Eye (tissue), 1 donor: ENCODE measurements around the gene SPIN2A.
"Not testable (repeated sequence)": the region's sequence is repeated elsewhere in the genome, so short reads cannot be mapped to it uniquely, and the experiment has no call there.

ENCODE experiments used
- DNase-seq: peaks from one replicate; pipeline ENCODE4 v3.0.0-alpha.2; 2015

SPIN2A gene

DNA sequence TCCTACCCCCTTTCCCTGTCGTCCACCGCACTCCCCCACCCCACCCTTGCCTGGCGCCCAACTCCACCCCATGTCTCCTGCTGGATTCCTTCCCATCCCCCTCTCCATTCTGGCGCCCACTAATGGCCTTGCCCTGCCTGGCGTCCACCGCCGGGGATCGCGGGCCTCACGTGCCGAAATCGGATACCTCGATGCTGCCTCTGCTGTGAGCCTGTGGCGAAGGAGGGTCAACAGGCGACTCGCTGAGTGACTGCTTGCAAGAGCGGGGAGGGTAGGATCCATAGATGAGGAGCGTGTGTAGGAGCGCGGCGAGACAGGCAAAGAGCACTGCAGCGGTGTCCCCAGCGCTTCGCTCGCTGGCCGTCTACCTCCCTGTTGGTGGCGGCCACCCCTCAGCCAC lies at the start of gene SPIN2A:
Gene SPIN2A, minus strand, starts transcription at position 325 of the 400 bp plus-strand sequence. CDS start 800 bp downstream, outside the sequence.
- DNase-seq = peak; percentile 61

DNA sequence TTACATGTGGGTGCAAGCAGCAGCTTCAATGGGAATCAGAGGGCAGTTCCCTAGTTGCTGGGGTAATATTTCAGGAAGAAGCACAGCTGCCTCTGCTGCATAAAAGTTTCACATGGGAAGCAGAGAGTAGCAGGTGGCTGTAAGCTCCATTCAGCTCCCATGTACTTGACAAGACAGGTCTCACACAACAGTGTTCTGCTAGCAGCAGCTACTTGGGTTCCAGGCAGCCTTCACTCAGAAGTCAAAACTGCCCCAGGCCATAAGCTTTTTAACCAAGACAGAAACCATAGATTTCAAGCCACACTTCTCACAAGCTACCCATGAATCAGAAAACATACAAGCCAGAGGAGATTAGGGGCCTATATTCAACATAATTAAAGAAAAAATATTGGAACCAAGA lies 41.4 kb upstream of the SPIN2A start:
- DNase-seq = no peak

DNA sequence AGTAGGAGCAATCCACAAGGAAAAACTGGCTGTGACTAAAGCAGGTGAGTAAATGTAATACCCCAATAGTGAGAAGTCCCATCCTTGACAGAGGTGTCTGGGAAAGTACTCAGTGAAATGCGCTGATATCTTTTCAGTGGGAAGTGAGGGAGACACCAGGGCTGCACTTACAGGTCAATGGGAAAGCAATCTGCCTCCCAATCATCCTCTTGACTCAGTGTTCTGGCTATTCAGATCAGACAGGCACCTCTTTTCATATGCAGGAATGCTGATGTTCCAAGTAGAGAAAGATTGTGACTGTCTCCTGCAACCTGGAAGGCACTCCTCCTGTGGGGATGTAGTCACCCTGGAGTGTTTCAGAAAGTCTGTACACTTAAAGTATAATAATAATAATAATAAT lies 39.9 kb upstream of the SPIN2A start:
- no peak for DNase-seq

DNA sequence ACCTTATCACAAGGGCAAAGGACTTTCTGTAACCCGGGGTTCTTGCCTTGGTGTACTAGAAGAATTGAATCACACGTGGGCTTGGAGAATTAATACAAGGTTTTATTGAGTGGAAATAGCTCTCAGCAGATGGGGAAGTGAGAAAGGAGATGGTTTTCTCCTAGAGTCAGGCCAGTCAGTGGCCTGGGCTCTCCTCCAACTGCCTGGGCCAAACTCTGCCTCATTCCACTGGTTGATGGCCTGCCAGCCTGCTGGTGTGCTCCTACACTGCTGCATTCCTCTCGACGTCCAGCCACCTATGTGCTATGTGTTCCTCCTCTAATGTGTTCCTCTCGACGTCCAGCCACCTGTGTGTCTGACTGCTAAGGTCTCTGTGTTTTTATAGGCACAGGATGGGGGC lies 35.3 kb upstream of the SPIN2A start:
- DNase-seq = no peak

DNA sequence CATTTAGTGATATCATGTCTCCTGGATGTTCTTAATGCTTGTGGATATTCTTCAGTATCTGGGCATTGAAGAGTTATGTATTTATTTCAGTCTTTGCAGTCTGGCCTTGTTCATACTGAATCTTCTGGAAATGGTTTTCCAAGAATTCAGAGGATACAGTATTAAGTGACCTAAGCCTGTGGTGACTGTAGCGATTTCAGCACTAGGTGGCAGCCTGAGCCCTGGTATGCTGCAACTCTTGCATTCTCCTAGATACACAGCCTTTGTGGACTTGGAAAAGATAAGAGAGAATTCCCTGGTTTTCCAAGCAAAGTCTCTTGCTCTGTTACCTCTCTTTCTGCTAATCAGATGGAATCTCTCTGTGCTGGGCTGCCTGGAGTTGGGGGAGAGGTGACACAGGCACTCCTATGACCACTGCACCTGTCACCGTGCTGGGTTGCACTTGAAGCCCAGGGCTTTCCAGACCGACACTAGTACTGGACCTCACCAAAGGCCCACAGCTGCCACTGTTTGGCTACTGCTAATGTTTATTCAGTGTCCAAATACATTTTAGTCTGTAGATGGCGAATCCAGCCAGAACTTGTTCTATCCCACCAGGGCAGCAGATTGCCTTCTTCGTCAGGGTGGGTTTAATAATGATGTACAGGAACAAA lies 19.3 kb upstream of the SPIN2A start:
- peak; percentile 23 for DNase-seq

DNA sequence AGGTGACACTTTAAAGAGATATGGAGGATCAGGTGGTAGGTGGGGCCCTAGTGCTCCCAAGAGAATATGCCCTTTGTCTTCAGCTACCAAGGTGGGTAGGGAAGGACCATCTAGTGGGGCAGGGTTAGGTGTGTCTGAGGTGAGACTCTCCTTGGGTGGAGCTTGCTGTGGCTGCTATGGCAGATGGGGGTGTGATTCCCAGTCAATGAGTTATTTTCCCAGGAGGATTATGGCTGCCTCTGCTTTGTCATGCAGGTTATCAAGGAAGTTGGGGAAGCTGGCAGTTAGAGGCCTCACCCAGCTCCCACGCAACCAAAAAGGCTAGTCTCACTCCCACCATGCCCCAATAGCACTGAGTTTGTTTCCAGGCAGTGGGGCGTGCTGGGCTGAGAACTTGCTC lies 18.0 kb upstream of the SPIN2A start:
- no peak for DNase-seq

DNA sequence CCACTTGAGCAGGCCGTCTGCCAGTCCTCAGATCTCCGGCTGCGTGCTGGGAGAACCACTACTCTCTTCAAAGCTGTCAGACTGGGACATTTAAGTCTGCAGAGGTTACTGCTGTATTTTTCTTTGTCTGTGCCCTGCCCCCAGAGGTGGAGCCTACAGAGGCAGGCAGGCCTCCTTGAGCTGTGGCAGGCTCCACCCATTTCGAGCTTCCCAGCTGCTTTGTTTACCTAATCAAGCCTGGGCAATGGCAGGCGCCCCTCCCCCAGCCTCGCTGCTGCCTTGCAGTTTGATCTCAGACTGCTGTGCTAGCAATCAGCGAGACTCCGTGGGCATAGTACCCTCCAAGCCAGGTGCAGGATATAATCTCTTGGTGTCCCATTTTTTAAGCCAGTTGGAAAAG lies 15.0 kb upstream of the SPIN2A start:
- not testable (repeated sequence) for DNase-seq

DNA sequence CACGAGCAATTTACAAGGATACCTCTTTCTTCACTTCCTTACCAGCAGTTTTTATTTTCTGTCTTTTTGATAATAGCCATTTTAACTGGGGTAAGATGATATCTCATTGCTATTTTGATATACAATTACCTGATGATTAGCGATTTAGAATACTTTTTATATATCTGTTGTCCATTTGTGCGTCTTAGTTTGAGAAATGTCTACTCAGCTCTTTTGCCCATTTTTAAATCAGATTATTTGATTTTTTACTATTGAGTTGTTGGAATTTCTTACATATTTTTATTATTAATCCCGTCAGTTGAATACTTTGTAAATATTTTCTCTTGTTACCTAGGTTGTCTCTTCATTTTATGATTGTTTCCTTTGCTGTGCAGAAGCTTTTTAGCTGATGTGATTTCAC lies 1.5 kb upstream of the SPIN2A start:
- DNase-seq = no peak

DNA sequence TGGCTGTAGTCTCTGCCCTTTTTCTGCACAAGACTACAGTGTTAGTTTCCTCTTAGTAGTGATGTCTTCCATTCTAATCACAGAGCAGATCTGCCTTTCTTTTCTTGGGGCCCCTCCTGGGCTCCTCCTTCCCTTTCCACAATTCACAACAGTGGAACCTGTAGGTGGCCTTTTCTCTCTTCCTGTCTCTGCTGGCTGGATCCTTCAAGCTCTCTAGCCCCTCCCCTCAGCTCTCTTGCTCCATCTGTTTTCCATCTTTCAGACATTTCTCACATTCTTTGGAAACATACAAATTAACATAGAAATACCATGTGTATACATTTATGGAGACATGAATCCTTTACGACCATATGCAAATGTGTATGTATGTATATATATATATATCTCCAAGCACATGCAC lies 304 bp upstream of the SPIN2A start:
- peak; percentile 62 for DNase-seq

DNA sequence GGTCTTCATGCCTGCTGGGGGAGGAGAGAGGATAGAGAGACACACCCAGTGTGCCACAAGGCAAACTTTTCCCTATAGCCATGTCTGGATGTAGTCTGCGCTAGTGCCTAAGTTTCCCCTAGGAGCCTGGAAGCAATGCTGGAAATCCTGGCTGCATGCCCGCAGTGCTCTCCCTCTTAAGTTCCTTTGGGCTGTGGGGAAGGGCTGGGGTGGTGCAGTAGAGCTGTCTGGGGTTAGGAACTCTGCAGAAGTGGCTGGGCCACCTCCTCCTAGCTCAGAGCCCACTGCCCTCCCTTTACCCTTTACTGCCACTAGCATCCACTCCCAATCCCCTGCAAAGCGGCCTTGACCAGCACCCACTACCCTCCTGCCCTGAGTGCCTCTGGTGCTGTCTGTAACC lies 608 bp downstream of the SPIN2A start:
- not testable (repeated sequence) for DNase-seq

DNA sequence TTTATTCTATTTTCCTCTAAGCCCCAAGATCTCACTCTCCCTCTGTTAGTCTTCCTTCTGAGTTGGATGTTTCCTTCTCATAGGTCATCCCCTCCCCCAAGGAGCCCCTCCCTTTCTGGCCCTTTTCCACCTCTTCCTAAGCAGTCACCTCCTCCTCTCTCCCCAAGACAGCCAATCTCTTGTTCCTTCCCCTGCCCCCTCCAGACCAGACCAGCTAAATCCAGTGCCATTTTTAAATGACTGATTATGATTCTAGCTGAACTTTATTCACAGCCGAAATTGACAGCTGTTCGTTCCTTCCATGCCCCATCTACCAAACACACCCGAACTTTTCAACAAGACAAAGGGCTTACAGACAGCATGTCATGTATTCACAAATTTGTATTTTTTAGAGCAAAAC lies 1.9 kb downstream of the SPIN2A start:
- no peak for DNase-seq

DNA sequence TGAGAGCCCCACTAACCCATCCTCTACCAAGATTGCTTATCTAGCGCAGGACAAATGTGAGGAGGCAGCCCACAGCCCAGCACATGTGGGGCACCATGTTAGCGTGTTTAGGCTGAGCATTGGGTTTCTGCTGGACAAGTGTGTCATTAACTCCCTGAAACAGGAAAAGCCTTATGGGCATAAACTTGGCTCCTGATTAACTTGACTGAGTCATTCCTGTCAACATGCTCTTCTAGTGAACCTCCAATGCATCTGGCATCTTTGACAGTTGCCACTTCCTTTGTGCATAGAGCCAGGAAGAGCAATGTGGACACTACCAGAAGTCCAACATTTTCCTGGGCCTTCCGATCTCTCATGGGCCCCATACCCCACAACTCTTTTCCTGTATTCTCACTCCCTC lies 2.5 kb downstream of the SPIN2A start:
- no peak for DNase-seq

DNA sequence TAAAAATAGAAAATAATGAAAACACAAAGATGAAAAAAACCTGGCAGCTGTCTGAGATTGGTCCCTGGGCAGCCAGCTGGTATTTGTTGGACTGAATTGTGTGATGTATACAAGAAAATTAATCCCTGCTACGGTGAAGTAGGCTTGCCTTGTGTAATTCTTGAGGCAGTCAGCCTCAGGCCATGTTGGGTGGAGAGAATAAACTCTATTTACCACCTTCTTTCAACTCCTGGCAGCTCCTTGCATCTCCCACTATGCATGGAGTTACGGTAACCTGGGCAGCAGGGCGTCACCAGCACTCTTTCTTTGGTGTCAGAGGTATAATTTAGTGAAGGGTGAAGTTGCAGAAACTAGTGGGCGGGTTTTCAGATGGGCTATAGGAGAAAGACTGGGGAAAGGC lies 3.5 kb downstream of the SPIN2A start:
- DNase-seq = no peak

DNA sequence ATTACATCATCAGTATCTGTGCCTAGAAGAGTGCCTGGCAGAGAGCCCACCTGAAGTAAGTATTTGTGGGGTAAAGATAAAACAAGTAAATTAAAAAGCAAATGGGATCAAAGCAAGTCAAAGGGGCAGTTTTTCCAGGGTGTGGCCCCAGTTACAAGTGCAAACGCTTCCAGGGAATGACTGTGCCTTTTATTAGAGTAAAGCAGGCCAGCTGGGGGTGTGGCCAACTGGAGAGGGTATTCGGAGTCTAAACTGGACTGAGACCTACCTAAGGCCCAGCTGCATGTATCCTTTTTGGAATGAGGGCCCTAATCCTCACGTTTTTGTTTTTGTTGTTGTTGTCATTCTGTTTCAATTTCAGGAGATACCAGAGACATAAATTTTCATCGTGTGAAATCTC lies 3.9 kb downstream of the SPIN2A start:
- not testable (repeated sequence) for DNase-seq

DNA sequence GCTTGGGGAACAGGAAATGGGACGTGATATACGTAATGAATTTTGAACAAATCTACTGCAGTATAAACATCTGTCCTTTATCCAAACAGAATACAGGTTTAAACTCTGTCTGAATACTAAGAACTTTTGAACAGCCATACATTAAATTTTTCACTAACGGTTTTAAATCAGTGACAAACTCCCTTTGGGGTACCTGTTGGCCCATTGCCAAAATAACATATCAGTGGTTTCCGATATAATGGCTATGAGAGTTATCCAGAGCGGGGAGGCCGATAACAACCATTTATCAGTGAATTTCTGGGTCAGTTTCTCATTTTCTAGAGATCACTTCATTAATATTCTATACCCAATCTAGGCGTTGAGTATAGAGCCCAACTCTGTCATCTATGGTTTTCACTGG lies 5.2 kb downstream of the SPIN2A start:
- no peak for DNase-seq

DNA sequence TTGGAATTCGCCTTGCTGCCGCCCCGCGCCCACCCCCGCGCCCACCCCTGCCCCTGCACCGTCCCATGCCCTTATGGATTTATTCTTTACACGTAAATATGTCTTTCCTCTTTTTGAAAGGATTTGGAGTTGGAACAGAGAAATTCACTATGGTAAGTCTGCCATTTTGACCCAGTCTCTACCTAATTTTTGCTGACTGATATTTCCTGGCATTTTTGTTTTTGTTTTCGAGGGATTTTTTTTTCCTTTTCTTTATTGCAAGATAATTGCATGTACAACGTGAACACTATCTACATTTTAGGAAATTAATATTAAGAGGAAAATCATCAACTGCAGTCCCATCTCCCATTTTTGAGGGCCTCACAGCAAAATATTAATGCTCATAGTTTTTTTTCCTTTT lies 15.4 kb downstream of the SPIN2A start:
- DNase-seq = no peak

DNA sequence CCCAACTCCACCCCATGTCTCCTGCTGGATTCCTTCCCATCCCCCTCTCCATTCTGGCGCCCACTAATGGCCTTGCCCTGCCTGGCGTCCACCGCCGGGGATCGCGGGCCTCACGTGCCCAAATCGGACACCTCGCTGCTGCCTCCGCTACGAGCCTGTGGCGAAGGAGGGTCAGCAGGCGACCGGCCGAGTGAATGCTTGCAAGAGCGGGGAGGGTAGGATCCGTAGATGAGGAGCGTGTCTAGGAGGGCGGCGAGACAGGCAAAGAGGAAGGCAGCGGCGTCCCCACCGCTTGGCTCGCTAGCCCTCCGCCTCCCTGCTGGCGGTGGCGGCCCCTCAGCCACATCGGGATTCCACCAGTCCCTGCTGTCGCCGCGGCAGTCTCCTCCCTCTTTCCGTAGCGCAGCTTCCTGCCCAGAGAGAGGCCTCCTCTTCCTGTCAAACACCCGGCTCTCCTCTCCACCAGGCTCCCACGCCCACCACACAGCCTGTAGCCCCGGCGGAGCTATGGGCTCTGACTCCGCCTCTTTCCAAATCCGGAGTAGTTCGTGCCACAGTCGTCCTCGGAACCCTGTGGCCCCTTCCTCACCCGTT lies 15.9 kb downstream of the SPIN2A start, which contains the start of gene SPIN2B:
Gene SPIN2B, minus strand, starts transcription at position 387 of the 594 bp plus-strand sequence.
- DNase-seq = peak; percentile 89

DNA sequence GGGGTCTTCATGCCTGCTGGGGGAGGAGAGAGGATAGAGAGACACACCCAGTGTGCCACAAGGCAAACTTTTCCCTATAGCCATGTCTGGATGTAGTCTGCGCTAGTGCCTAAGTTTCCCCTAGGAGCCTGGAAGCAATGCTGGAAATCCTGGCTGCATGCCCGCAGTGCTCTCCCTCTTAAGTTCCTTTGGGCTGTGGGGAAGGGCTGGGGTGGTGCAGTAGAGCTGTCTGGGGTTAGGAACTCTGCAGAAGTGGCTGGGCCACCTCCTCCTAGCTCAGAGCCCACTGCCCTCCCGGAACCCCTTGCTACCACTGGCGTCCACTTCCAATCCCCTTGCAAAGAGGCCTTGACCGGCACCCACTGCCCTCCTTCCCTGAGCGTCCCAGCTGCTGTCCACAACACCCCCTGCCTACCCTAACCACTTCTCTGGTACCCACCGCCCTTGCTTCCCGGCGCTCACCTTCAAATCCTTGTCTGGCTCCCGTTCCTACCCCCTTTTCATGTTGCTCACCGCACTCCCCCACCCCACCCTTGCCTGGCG lies 16.5 kb downstream of the SPIN2A start:
- DNase-seq = peak; percentile 26

DNA sequence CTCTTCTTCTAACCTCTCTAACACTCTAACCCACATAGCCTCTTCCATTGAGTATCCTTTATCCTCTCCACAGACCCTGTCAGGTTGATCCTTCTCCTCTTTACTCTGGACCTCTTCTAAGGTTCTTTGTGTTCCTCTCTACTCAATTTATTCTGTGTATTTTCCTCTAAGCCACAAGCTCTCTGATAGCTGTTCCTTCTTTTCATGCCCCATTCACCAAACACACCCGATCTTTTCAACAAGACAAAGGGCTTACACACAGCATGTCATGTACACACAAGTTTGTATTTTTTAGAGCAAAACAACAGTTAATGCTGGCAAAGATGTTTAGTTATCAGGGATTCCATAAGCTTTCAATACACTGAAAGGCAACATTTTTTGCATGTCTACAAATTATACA lies 17.8 kb downstream of the SPIN2A start:
- no peak for DNase-seq

DNA sequence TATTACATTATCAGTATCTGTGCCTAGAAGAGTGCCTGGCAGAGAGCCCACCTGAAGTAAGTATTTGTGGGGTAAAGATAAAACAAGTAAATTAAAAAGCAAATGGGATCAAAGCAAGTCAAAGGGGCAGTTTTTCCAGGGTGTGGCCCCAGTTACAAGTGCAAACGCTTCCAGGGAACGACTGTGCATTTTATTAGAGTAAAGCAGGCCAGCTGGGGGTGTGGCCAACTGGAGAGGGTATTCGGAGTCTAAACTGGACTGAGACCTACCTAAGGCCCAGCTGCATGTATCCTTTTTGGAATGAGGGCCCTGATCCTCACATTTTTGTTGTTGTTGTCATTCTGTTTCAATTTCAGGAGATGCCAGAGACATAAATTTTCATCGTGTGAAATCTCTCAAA lies 19.6 kb downstream of the SPIN2A start:
- not testable (repeated sequence) for DNase-seq

DNA sequence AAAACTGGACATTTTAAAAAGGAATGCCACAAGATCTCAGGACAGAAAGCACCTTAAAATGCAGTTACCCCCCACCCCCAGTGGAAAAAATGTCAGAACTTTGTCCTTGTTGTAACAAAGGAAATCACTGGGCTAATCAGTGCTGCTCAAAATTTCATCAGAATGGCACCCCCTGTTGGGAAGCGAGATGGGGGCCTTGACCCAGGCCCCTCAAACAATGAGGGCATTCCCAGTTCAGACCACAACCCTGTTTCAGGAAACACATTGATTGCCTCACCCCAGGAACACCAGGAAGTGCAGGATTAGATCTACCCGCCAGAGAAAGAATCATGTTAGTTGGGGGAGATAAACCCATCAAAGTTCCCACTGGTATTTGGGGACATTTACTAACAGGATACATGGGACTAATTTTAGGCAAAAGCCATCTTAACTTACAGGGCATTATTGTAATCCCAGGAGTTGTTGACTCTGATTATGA lies 32.2 kb downstream of the SPIN2A start:
- DNase-seq = no peak

DNA sequence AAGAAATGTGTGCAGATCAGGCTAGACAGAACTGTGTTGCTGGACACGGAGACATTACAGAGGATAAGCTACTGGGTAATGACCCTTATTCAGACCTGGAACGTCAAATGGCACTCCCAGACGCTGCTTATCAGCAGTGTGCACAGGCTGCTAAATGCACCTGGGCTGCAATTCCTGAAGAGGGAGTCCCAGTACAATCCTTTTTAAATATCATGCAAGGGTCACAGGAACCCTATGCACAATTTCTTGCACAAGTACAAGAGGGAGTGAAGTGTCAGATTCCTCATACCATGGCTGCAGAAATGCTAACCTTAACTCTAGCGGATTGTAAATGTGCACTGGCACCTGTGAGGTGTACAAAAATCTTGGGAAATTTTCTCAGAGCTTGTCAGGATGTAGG lies 32.8 kb downstream of the SPIN2A start:
- no peak for DNase-seq

DNA sequence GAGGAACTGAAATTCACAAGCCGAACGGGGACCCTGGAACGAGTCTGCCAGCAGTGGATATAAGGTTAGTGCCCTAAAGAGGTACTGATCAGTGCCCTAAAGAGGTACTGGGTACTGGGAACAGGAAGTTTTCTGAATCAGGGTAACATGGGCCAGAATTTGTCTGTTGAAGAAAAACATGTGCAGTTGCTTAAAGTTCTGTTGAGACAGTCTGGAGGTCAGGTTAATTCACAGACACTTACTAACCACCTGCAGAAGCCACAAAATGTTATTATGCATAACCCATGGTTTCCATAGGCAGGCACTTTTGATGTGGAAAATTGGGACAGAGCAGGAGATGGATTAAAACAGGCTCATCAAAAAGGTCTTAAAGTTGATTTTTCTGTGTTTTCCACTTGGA lies 33.7 kb downstream of the SPIN2A start:
- no peak for DNase-seq

DNA sequence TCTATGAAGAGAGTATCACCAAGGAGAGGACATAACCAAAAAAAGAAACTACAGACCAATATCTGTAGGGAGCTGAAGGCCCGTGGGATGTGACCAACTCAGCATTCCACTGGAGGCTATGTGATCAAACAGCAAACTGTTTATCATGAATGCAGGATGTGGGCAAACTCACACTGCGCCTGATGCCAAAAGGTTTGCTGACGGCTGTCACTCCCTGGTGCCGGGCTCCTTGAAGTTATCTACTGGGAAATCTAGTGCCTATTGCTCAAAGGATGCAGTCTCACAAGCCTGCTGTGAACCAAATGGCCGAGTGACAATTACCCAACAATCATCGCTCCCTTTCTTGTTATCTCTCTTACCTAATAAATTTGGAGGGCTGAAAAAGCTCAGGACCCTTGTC lies 34.3 kb downstream of the SPIN2A start:
- DNase-seq = not testable (repeated sequence)
